Trophoblast cell (in vitro differentiated cells and primary cell): Measurements from ENCODE around the gene HACD3.

Source experiments
- DNase-seq, 2 donors: peaks; one replicate each; pipeline ENCODE4 v3.0.0-alpha.2; 2016
- H2AFZ ChIP-seq: 2 replicates; pipeline ENCODE4 v1.6.1; 2013; ENCODE audit warnings: low read length, moderate library complexity, mild to moderate bottlenecking; ENCODE audit not compliant: insufficient read depth, poor library complexity
- H2AK5ac ChIP-seq: 2 replicates; pipeline ENCODE4 v1.6.1; 2013; ENCODE audit warnings: mild to moderate bottlenecking, low read length
- H2BK120ac ChIP-seq: 2 replicates; pipeline ENCODE4 v1.6.1; 2013; ENCODE audit warnings: low read length, mild to moderate bottlenecking, moderate library complexity; ENCODE audit not compliant: insufficient read depth, poor library complexity
- H2BK12ac ChIP-seq: 2 replicates; pipeline ENCODE4 v1.6.1; 2013; ENCODE audit warnings: mild to moderate bottlenecking, low read length, moderate library complexity
- H2BK5ac ChIP-seq: 2 replicates; pipeline ENCODE4 v1.6.1; 2013; ENCODE audit warnings: low read length, low read depth, moderate library complexity, mild to moderate bottlenecking; ENCODE audit not compliant: poor library complexity
- H3K14ac ChIP-seq: 2 replicates; pipeline ENCODE4 v1.6.1; 2013; ENCODE audit warnings: mild to moderate bottlenecking, low read length
- H3K18ac ChIP-seq: 2 replicates; pipeline ENCODE4 v1.6.1; 2013; ENCODE audit warnings: mild to moderate bottlenecking, low read length
- H3K23ac ChIP-seq: 2 replicates; pipeline ENCODE4 v1.6.1; 2013; ENCODE audit warnings: low read length
- H3K27ac ChIP-seq: 2 replicates; pipeline ENCODE4 v1.5.1; 2013; ENCODE audit warnings: low read depth, mild to moderate bottlenecking, inconsistent platforms, low read length, moderate library complexity
- H3K27me3 ChIP-seq: 2 replicates; pipeline ENCODE4 v1.6.1; 2013; ENCODE audit warnings: inconsistent platforms, mild to moderate bottlenecking, low read length, moderate library complexity; ENCODE audit not compliant: insufficient read depth
- H3K36me3 ChIP-seq, 2 experiments: 1 replicate in 1 of 2; 2 replicates in 1 of 2; pipeline ENCODE4 v1.6.1; 2013; ENCODE audit warnings: low read length in 2 of 2, mild to moderate bottlenecking in 2 of 2, moderate library complexity in 1 of 2; ENCODE audit not compliant: insufficient read depth in 2 of 2, control insufficient read depth in 1 of 2
- H3K4ac ChIP-seq: 2 replicates; pipeline ENCODE4 v1.6.1; 2013; ENCODE audit warnings: low read depth, mild to moderate bottlenecking, low read length, moderate library complexity
- H3K4me1 ChIP-seq, 2 experiments: 1 replicate in 1 of 2; 2 replicates in 1 of 2; pipeline ENCODE4 v1.6.1; 2013; ENCODE audit warnings: low read length in 2 of 2, mild to moderate bottlenecking in 2 of 2, moderate library complexity in 1 of 2; ENCODE audit not compliant: insufficient read depth in 2 of 2, control insufficient read depth in 1 of 2
- H3K4me2 ChIP-seq: 2 replicates; pipeline ENCODE4 v1.6.1; 2013; ENCODE audit warnings: inconsistent platforms, mild to moderate bottlenecking, low read length, moderate library complexity
- H3K4me3 ChIP-seq: 2 replicates; pipeline ENCODE4 v1.5.1; 2013; ENCODE audit warnings: mild to moderate bottlenecking, low read depth, low read length, inconsistent platforms
- H3K79me1 ChIP-seq: one replicate; pipeline ENCODE4 v1.6.1; 2013; ENCODE audit warnings: low read length
- H3K79me2 ChIP-seq: 2 replicates; pipeline ENCODE4 v1.6.1; 2013; ENCODE audit warnings: low read length, mild to moderate bottlenecking; ENCODE audit not compliant: control insufficient read depth, insufficient read depth, poor library complexity
- H3K9ac ChIP-seq: 2 replicates; pipeline ENCODE4 v1.6.1; 2013; ENCODE audit warnings: mild to moderate bottlenecking, low read length
- H3K9me3 ChIP-seq: 2 replicates; pipeline ENCODE4 v1.6.1; 2013; ENCODE audit warnings: low read depth, mild to moderate bottlenecking, control low read depth, inconsistent platforms, low read length; ENCODE audit not compliant: insufficient read depth
- H4K12ac ChIP-seq: 2 replicates; pipeline ENCODE4 v1.6.1; 2013; ENCODE audit warnings: low read depth, mild to moderate bottlenecking, low read length, moderate library complexity
- H4K8ac ChIP-seq: 2 replicates; pipeline ENCODE4 v1.6.1; 2013; ENCODE audit warnings: low read depth, mild to moderate bottlenecking, low read length, moderate library complexity
- H4K91ac ChIP-seq: one replicate; pipeline ENCODE4 v1.6.1; 2013; ENCODE audit warnings: low read depth, mild to moderate bottlenecking, low read length, moderate library complexity
- WGBS: extraction: QIAGEN DNeasy Blood & Tissue Kit; methylation state at CpG from one replicate; pipeline ENCODE4 v1.1.7; 2013; ENCODE audit warnings: missing lambda C conversion rate; ENCODE audit not compliant: insufficient read length, insufficient coverage; ENCODE audit errors: extremely low coverage; 5-methylcytosine and 5-hydroxymethylcytosine counted together

The HACD3 gene

DNA sequence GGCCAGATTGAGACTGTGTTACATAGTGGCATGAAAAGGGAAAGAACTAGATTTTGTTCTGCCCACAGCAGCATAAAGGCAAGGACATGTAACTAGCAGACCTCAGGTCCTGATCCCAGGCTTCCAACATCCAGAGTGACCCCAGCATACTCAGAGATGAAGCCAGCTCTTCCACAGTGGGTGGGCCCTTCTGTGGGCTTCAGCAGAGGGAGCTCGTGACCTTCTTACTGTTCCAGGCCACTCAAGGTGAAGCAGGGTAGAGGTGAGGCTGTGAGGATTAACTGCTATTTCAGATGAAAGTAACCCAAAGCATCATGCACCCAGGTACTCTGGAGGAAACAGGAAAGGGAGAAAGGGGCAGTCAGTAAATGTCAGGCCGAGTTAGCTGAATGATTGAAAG, 90.6 kb downstream of the HACD3 start:
- no peak overlapping the region for H4K12ac ChIP-seq
- no peak overlapping the region for H2AK5ac ChIP-seq
- no peak overlapping the region for H3K4ac ChIP-seq
- no peak overlapping the region for H3K14ac ChIP-seq
- no peaks in the 10 kb centered on the region for H3K79me2 ChIP-seq
- no peak overlapping the region for H2BK12ac ChIP-seq
- H3K36me3 ChIP-seq: peaks cover 4 to 5% of the 10 kb centered on the region in 2 experiments
- no peaks in the 10 kb centered on the region for H3K79me1 ChIP-seq
- H4K91ac ChIP-seq: no peak overlapping the region
- H3K27me3 ChIP-seq: no peaks in the 10 kb centered on the region
- H3K23ac ChIP-seq: no peak overlapping the region
- H3K4me1 ChIP-seq: no peaks in the 10 kb centered on the region
- H3K27ac ChIP-seq: no peak overlapping the region
- H3K4me2 ChIP-seq: no peak overlapping the region
- no peak overlapping the region for H2AFZ ChIP-seq
- H2BK5ac ChIP-seq: no peak overlapping the region
- H4K8ac ChIP-seq: no peak overlapping the region
- no peaks in the 10 kb centered on the region for H3K9me3 ChIP-seq
- H2BK120ac ChIP-seq: no peak overlapping the region
- no peak overlapping the region for H3K9ac ChIP-seq
- DNase-seq: no peak
- no peak overlapping the region for H3K18ac ChIP-seq
- no peak overlapping the region for H3K4me3 ChIP-seq
- WGBS: no CpG with 5 or more reads among the region's 2 CpGs

DNA sequence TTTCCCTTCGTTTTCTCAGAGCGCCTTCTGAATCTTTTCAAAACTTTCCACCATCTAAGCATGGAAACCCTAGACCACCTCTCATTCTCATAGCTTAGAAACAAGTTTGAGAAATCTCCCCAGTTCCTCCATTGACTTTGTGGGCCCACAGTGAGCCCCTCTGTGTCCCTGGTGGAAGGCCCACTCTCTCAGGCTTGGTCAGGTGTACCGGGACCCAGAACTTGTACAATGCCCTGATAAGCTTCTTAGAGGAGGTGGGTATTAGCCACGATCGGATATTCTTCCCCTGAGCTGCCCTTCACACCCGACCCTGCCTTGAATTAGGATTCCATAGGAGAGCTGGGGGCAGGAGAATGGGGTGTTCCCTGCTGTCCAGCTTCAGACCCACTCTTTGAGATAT, 91.4 kb downstream of the HACD3 start, which contains the start of gene SLC24A1:
Gene SLC24A1, plus strand, starts transcription at position 301 of the 400 bp plus-strand sequence. CDS start 2,143 bp downstream, outside the sequence.
- no peak for DNase-seq
- no peaks in the 10 kb centered on the region for H3K79me2 ChIP-seq
- H2AFZ ChIP-seq: no peak within 1 kb of the TSS
- no peak within 1 kb of the TSS for H3K23ac ChIP-seq
- H3K27ac ChIP-seq: no peak within 1 kb of the TSS
- no peak within 1 kb of the TSS for H3K4me3 ChIP-seq
- H2BK120ac ChIP-seq: no peak within 1 kb of the TSS
- no peak within 1 kb of the TSS for H3K4me2 ChIP-seq
- no peaks in the 10 kb centered on the region for H3K79me1 ChIP-seq
- WGBS: no CpG with 5 or more reads among the region's 6 CpGs
- no peak within 1 kb of the TSS for H3K18ac ChIP-seq
- H3K36me3 ChIP-seq: peaks cover 4 to 5% of the 10 kb centered on the region in 2 experiments
- no peak within 1 kb of the TSS for H2BK5ac ChIP-seq
- no peaks in the 10 kb centered on the region for H3K4me1 ChIP-seq
- no peak within 1 kb of the TSS for H4K12ac ChIP-seq
- H3K27me3 ChIP-seq: no peaks in the 10 kb centered on the region
- no peak within 1 kb of the TSS for H2BK12ac ChIP-seq
- no peak within 1 kb of the TSS for H4K91ac ChIP-seq
- H3K9ac ChIP-seq: no peak within 1 kb of the TSS
- H3K14ac ChIP-seq: no peak within 1 kb of the TSS
- H3K4ac ChIP-seq: no peak within 1 kb of the TSS
- H2AK5ac ChIP-seq: no peak within 1 kb of the TSS
- H3K9me3 ChIP-seq: no peaks in the 10 kb centered on the region
- no peak within 1 kb of the TSS for H4K8ac ChIP-seq

DNA sequence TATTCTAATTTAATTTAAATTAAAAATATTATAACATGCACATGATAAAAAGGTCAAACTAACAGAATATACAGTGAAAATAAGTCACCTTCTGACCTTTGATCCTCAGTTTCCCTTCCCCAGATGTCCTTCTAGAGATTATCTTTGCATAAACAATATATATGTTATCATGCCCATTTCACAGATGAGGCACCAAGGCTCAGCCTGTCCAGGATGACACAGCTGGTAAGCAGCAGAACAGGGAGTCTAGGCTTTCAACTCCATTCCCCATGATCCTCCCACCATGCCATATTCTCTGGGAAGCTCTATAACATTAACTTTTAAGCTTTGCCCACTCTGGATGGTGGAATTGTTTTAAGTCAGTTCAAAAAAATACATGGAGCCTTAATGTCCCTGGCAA, 92.8 kb downstream of the HACD3 start:
- DNase-seq: no peak
- Histone ChIP-seq H3K27ac (no peak overlapping the region), H3K9me3 (no peaks in the 10 kb centered on the region), H2BK120ac (no peak overlapping the region), H3K4me3 (no peak overlapping the region), H3K4ac (no peak overlapping the region), H3K4me2 (no peak overlapping the region), H3K23ac (no peak overlapping the region), H3K79me2 (no peaks in the 10 kb centered on the region), H2AK5ac (no peak overlapping the region), H3K9ac (no peak overlapping the region), H2AFZ (no peak overlapping the region), H3K14ac (no peak overlapping the region), H3K18ac (no peak overlapping the region), H3K36me3 (peaks cover 4 to 5% of the 10 kb centered on the region in 2 experiments), H3K4me1 (no peaks in the 10 kb centered on the region), H4K12ac (no peak overlapping the region), H2BK5ac (no peak overlapping the region), H2BK12ac (no peak overlapping the region), H4K91ac (no peak overlapping the region), H3K79me1 (no peaks in the 10 kb centered on the region), H3K27me3 (no peaks in the 10 kb centered on the region), H4K8ac (no peak overlapping the region)

DNA sequence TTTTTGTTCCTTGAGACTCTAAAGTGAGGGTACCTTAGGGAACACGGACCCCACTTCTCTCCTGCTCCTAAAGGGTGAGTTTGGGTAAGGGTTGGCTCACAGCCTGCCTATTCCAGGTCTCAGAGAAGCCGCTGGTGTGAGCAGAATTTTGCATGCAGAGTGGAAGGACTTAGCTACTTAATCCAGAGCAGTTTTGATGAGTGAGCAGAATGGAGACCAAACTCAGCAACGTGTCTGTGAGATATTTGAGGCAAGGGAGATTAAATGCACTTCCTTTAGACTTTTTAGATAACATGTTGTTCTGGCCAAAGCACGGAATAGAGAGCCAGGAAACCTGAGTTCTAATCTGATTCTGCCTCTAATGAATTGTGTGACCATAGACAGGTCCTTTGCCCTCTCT, 96.6 kb downstream of the HACD3 start:
- Histone ChIP-seq H2AFZ (no peak overlapping the region), H4K8ac (no peak overlapping the region), H3K4me2 (no peak overlapping the region), H3K27ac (no peak overlapping the region), H3K23ac (no peak overlapping the region), H3K14ac (no peak overlapping the region), H4K91ac (no peak overlapping the region), H3K18ac (no peak overlapping the region), H3K79me1 (no peaks in the 10 kb centered on the region), H3K79me2 (no peaks in the 10 kb centered on the region), H3K4me3 (no peak overlapping the region), H3K36me3 (peaks cover 4 to 5% of the 10 kb centered on the region in 2 experiments), H2AK5ac (no peak overlapping the region), H2BK5ac (no peak overlapping the region), H3K9me3 (no peaks in the 10 kb centered on the region), H2BK12ac (no peak overlapping the region), H4K12ac (no peak overlapping the region), H2BK120ac (no peak overlapping the region), H3K9ac (no peak overlapping the region), H3K27me3 (no peaks in the 10 kb centered on the region), H3K4ac (no peak overlapping the region), H3K4me1 (no peaks in the 10 kb centered on the region)
- DNase-seq: no peak
- no CpG with 5 or more reads among the region's 4 CpGs for WGBS
